ENCODE measurements around the gene ZCCHC9. TPM values are rescaled to one million over a fixed set of nuclear protein-coding genes. Genes with fewer than 3 reads are reported as not detected.

The ZCCHC9 gene
- polyA plus RNA-seq, 2 donors = 21.0 to 26.0 TPM

Other genes starting within 250 kb of the ZCCHC9 start
- gene CKMT2, start 68.3 kb upstream of the ZCCHC9 start, polyA plus RNA-seq = 1 to 10 TPM in 1 of 2 donors, under 1 TPM in 1; 0.53 to 1.5 TPM
- not detected for gene ACOT12, start 92.5 kb downstream of the ZCCHC9 start, polyA plus RNA-seq